C4-2B (cell line): ENCODE results near the gene PPP1R12B.
"Not testable (repeated sequence)": the region's sequence is repeated elsewhere in the genome, so short reads cannot be mapped to it uniquely, and the experiment has no call there.

Experiments used
- H3K27ac ChIP-seq: fragments of 450-650 bp; 2 replicates; pipeline ENCODE4 v1.5.1; 2017
- ZFX ChIP-seq: fragments of 450-650 bp; IDR thresholded peaks from 2 replicates; pipeline ENCODE4 v1.6.1; 2017
- TF ChIP-seq, protein P1 (sequence below): fragments of 450-650 bp; conservative IDR thresholded peaks from 2 replicates; pipeline ENCODE4 v1.5.1; 2017; ENCODE audit warnings: mild to moderate bottlenecking

Gene PPP1R12B

GRCh38 chr1:202434059-202434458 lies 85.6 kb downstream of the PPP1R12B start:
- no peak overlapping the region for H3K27ac ChIP-seq
- TF ChIP-seq, protein P1, sequence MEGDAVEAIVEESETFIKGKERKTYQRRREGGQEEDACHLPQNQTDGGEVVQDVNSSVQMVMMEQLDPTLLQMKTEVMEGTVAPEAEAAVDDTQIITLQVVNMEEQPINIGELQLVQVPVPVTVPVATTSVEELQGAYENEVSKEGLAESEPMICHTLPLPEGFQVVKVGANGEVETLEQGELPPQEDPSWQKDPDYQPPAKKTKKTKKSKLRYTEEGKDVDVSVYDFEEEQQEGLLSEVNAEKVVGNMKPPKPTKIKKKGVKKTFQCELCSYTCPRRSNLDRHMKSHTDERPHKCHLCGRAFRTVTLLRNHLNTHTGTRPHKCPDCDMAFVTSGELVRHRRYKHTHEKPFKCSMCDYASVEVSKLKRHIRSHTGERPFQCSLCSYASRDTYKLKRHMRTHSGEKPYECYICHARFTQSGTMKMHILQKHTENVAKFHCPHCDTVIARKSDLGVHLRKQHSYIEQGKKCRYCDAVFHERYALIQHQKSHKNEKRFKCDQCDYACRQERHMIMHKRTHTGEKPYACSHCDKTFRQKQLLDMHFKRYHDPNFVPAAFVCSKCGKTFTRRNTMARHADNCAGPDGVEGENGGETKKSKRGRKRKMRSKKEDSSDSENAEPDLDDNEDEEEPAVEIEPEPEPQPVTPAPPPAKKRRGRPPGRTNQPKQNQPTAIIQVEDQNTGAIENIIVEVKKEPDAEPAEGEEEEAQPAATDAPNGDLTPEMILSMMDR = no peak
- no peak for TF ChIP-seq ZFX

DNA sequence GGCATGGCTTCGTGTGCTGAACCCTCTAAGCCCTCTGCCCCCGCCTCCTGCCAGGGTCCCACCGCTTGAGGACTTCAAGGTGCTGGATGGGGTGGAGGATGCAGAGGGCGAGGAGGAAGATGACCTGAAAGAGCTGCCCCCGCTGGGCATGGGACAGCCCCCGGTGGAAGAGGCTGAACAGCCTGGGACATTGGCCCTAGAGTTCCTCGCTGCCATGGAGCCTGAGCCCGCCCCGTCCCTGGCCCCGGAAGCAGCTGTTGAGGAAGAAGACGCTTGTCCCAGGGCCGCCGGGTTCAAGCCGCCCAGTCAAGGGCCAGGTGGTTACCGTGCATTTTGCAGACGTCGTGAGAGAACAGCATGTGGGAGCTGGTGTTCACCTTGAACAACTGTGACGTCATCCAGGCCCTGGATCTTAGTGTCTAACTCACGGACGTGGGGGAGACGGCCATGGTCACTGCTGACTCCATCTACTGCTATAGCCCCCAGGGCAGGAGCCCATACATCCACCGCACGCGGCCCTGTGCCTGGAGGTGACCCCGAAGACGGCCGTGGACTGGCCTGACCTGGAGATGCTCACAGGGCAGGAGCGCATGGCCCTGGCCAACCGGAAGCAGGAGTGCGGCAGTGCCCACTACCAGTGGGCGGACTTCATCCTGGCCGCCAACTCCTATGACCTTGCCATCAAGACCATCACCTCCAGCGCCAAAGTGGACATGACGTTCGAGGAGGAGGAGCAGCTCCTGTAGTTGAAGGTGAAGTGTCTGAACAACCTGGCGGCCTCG lies 90.1 kb downstream of the PPP1R12B start:
- no peak for TF ChIP-seq ZFX
- TF ChIP-seq, protein P1 = no peak
- H3K27ac ChIP-seq = no peak overlapping the region

GRCh38 chr1:202439308-202439707 lies 90.8 kb downstream of the PPP1R12B start:
- TF ChIP-seq ZFX = no peak
- TF ChIP-seq, protein P1 = no peak
- no peak overlapping the region for H3K27ac ChIP-seq

DNA sequence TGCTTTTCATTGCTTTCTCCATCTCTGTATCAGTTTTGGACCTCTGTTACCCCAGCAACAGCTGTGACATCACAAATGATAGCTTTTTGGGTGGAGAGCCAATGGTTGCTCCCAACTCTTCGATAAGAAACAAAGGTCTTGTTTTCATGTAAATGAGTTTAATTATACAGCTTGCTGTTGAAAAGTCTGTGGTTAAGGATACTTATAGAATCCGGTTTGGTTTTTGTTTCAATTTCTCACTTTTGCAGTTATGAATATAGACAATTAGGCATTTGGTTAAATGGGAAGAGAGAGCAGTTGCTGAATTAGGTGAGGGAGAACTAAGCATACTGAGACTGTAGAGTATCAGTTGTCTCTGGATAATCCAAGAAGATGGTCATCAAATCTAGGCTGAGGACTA lies 99.6 kb downstream of the PPP1R12B start:
- H3K27ac ChIP-seq = not testable (repeated sequence)

DNA sequence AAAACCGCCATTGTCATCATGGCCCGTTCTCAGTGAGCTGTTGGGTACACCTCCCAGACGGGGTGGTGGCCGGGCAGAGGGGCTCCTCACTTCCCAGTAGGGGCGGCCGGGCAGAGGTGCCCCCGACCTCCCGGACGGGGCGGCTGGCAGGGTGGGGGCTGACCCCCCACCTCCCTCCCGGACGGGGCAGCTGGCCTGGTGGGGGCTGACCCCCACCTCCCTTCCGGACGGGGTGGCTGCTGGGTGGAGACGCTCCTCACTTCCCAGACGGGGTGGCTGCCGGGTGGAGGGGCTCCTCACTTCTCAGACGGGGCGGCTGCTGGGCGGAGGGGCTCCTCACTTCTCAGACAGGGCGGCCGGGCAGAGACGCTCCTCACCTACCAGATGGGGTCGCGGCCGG lies 103.1 kb downstream of the PPP1R12B start:
- not testable (repeated sequence) for H3K27ac ChIP-seq

- TF ChIP-seq, protein P1 = no peak
- no peak for TF ChIP-seq ZFX
- no peak overlapping the region for H3K27ac ChIP-seq
Measured at GRCh38 chr1:202452508-202452907, 104.0 kb downstream of the PPP1R12B start.

- not testable (repeated sequence) for H3K27ac ChIP-seq
Measured at GRCh38 chr1:202456372-202457169, 108.1 kb downstream of the PPP1R12B start.

DNA sequence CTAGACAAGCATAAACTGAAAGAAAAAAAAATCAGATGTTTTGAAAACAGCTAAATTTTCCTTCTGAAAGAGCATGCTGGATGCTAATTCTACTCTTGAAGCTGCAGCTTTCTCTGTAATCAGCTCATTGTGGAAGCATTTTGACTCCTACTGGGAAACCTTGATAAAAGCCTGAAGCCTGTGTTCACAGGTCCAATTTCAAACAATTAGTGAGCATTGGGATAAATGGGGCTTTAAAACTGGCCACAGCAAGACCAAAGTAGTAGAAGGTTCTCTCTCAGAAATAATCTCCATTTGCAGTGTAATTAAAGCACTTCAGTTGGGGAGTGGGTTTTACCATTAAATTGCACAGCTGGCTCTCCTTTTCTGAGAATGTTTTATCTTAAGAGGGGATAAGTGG lies 110.2 kb downstream of the PPP1R12B start:
- H3K27ac ChIP-seq = not testable (repeated sequence)

GRCh38 chr1:202459470-202460142 lies 111.1 kb downstream of the PPP1R12B start:
- H3K27ac ChIP-seq = not testable (repeated sequence)

DNA sequence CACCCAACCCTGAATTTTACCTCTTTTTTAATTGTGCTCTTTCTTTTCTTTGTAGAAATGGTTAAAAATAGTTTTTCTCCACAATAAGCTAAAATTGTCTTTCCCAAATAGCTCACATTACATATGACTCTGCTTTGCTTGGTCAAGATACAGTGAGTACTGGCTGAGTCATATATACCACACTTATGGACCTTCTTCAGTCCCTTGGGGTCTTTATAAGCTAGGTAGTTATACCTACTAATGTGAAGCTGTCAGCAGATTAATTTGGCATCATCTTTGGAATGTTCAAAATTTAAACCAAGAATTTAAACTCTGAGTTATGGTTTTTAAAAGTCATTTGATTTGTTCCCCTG lies 111.6 kb downstream of the PPP1R12B start:
- H3K27ac ChIP-seq = not testable (repeated sequence)
